ENCODE results near the gene TRIM75. TPM values are rescaled to one million over a fixed set of nuclear protein-coding genes. Genes with fewer than 3 reads are reported as not detected.
"Not testable (repeated sequence)": the region's sequence is repeated elsewhere in the genome, so short reads cannot be mapped to it uniquely, and the experiment has no call there.

The TRIM75 gene
- total RNA-seq, 1 donor from 2014 or later, result not detected

DNA sequence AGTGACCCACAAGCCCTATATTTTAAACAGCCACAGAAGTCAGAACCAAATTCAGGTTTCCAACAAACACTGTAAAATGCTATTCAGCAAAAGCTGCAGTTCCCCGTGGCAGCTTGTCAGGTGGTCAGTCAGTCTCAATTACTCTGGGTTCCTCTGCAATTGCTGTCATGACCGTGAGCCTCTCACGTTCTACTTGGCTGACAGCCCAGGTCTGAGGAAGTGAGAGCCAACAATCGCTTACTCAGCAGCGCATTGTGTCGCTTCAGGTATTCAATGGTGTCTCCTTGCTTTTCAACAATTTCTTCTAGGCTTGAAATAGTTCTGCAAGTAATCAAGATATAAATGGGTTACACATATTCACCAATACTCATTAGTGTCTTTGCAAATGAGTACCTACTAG is 25.8 kb downstream of the TRIM75 start:
- Mint-ChIP-seq H3K4me3 (no peak overlapping the region), H3K27me3 (no peaks in the 10 kb centered on the region), H3K27ac (no peak overlapping the region), H3K4me1 (no peaks in the 10 kb centered on the region), H3K9me3 (no peaks in the 10 kb centered on the region), H3K36me3 (ENCODE audit: low read depth) (peaks cover 44% of the 10 kb centered on the region)
- ChIA-PET POLR2A (no interaction called here), CTCF (interaction anchor here (1.0 kb wide), 1 partner anchor 17 kb away, joined by 4 read pairs; no protein-coding TSS in a partner anchor)
- DNase-seq, result no peak
- ATAC-seq (ENCODE audit: low read depth), result no peak
- TF ChIP-seq, protein P1, sequence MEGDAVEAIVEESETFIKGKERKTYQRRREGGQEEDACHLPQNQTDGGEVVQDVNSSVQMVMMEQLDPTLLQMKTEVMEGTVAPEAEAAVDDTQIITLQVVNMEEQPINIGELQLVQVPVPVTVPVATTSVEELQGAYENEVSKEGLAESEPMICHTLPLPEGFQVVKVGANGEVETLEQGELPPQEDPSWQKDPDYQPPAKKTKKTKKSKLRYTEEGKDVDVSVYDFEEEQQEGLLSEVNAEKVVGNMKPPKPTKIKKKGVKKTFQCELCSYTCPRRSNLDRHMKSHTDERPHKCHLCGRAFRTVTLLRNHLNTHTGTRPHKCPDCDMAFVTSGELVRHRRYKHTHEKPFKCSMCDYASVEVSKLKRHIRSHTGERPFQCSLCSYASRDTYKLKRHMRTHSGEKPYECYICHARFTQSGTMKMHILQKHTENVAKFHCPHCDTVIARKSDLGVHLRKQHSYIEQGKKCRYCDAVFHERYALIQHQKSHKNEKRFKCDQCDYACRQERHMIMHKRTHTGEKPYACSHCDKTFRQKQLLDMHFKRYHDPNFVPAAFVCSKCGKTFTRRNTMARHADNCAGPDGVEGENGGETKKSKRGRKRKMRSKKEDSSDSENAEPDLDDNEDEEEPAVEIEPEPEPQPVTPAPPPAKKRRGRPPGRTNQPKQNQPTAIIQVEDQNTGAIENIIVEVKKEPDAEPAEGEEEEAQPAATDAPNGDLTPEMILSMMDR (IDR thresholded peaks at IDR 0.05), result no peak
- intact Hi-C loops (cut with micrococcal nuclease), result no loop called here

DNA sequence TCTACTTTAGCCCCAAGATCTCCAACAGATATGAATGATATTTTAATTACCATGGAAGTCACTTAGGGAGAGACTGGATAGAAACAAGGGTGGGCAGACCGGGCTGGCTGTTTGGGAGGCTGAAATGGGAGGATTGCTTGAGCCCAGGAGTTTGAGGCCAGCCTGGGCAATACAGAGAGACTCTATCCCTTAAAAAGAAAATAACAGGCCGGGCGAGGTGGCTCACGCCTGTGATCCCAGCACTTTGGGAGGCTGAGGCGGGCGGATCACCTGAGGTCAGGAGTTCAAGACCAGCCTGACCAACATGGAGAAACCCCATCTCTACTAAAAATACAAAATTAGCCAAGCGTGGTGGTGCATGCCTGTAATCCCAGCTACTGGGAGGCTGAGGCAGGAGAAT is 31.1 kb downstream of the TRIM75 start:
- intact Hi-C loops (cut with micrococcal nuclease); CTCF ChIA-PET; H3K27me3 Mint-ChIP-seq; H3K4me1 Mint-ChIP-seq; H3K4me3 Mint-ChIP-seq; ATAC-seq (ENCODE audit: low read depth); H3K9me3 Mint-ChIP-seq; DNase-seq; H3K27ac Mint-ChIP-seq; POLR2A ChIA-PET: not testable (repeated sequence)
- H3K36me3 Mint-ChIP-seq (ENCODE audit: low read depth), result peaks cover 54% of the 10 kb centered on the region

DNA sequence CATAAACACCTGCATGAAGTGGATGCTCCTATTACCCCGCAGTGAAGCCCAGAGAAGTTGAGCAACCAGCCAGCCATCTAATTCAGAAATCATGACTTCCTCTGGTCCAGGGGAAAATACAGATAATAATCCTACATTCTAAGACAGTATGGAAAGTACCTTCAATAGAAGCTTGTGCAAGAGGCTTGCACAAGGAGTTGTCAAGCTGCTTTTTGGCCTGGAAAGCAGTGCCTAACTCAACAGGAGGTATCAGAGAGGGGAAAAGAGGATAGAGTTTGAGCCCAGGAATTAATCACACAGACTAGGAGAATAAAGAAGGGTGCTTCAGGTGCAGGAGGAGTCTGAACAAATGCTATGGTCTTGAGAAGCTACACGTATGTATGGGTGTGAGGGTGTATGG is 32.3 kb downstream of the TRIM75 start:
- H3K27ac Mint-ChIP-seq, result no peak overlapping the region
- H3K4me3 Mint-ChIP-seq, result no peak overlapping the region
- TF ChIP-seq, protein P1 (IDR thresholded peaks at IDR 0.05), result no peak
- peaks cover 56% of the 10 kb centered on the region for H3K36me3 Mint-ChIP-seq (ENCODE audit: low read depth)
- H3K27me3 Mint-ChIP-seq, result no peaks in the 10 kb centered on the region
- H3K9me3 Mint-ChIP-seq, result no peaks in the 10 kb centered on the region
- no peaks in the 10 kb centered on the region for H3K4me1 Mint-ChIP-seq
- DNase-seq (no peak), ATAC-seq (ENCODE audit: low read depth) (no peak)
- intact Hi-C loops (cut with micrococcal nuclease), result no loop called here
- POLR2A ChIA-PET, result no interaction called here
- CTCF ChIA-PET, result no interaction called here

DNA sequence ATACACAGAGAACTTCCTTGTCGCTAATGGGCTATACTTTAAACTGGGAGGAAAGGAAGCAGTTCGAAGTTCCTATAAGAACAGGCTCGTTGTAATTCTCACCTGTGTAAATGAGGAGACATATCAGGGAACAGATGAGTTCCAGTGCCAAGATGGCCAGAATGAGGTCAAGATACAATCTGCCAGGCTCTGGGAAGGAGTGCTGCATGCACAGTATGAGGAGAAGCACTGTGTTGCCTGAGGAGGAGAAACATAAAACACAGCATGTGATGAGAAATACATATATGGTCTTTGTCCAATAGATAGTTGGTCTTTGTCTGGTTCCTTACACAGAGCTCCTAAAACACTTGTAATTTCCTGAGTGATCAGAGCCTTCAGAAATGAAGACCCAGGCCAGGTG is 34.7 kb downstream of the TRIM75 start:
- no peak overlapping the region for H3K27ac Mint-ChIP-seq
- no peak for ATAC-seq (ENCODE audit: low read depth)

DNA sequence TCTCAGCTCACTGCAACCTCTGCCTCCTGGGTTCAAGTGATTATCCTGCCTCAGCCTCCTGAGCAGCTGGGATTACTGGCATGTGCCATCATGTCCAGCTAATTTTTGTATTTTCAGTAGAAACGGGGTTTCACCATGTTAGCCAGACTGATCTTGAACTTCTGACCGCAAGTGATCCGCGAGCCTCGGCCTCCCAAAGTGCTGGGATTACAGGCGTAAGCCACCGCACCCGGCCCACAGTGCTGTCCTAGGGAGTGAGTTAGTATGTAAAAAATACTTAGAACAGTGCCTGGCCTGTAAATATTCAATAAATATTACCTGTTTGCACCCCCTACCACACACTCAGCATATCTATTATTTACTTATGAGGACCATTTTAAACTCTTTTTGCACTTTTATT is 38.5 kb downstream of the TRIM75 start:
- CTCF ChIA-PET; H3K9me3 Mint-ChIP-seq; DNase-seq; ATAC-seq (ENCODE audit: low read depth); H3K4me3 Mint-ChIP-seq; H3K27ac Mint-ChIP-seq; intact Hi-C loops (cut with micrococcal nuclease); H3K4me1 Mint-ChIP-seq; H3K27me3 Mint-ChIP-seq: not testable (repeated sequence)
- H3K36me3 Mint-ChIP-seq (ENCODE audit: low read depth), result peaks cover 65% of the 10 kb centered on the region
- POLR2A ChIA-PET, result interaction anchor here (0.7 kb wide), 1 partner anchor 198 kb away, joined by 3 read pairs; no protein-coding TSS in a partner anchor

More for the DNA sequence above, 34.7 kb downstream of the TRIM75 start:
- TF ChIP-seq, protein P1 (IDR thresholded peaks at IDR 0.05), result no peak
- Mint-ChIP-seq H3K9me3 (no peaks in the 10 kb centered on the region), H3K27me3 (no peaks in the 10 kb centered on the region), H3K36me3 (ENCODE audit: low read depth) (peaks cover 71% of the 10 kb centered on the region), H3K4me1 (no peaks in the 10 kb centered on the region), H3K4me3 (no peak overlapping the region)
- intact Hi-C loops (cut with micrococcal nuclease), result no loop called here
- no peak for DNase-seq
- CTCF ChIA-PET, result no interaction called here
- POLR2A ChIA-PET, result no interaction called here

DNA sequence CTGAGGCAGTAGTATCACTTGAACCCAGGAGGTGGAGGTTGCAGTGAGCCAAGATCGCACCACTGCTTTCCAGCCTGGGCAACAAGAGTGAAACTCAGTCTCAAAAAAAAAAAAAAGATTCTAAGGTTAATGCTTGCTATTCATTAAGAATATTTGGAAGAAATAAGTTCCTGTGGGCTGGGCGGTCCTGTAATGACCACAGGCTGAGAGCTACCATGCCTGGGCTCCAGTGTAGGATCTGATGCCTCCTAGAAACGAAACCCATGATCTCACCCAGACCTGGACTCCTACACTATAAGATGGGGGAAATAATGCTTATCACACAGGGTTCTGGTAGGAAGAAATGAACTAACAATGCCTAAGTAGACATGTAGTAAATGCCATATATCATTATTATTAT is 41.2 kb downstream of the TRIM75 start:
- no peaks in the 10 kb centered on the region for H3K4me1 Mint-ChIP-seq
- CTCF ChIA-PET, result no interaction called here
- no peaks in the 10 kb centered on the region for H3K9me3 Mint-ChIP-seq
- DNase-seq, result no peak
- ATAC-seq (ENCODE audit: low read depth), result no peak
- H3K36me3 Mint-ChIP-seq (ENCODE audit: low read depth), result peaks cover 62% of the 10 kb centered on the region
- H3K4me3 Mint-ChIP-seq, result no peak overlapping the region
- intact Hi-C loops (cut with micrococcal nuclease), result no loop called here
- POLR2A ChIA-PET, result no interaction called here
- TF ChIP-seq, protein P1 (IDR thresholded peaks at IDR 0.05), result no peak
- no peaks in the 10 kb centered on the region for H3K27me3 Mint-ChIP-seq
- no peak overlapping the region for H3K27ac Mint-ChIP-seq
